HEK293T (cell line): ENCODE data around the gene SIRT5.

Experiments
- CTCF ChIA-PET: fragments of 350-600 bp; formaldehyde crosslinking; extraction: SDS; loops from one replicate; lab custom pipeline; 2021; ENCODE audit warnings: antibody characterized with exemption, inconsistent platforms; lab: Yijun Ruan, JAX
- POLR2A ChIA-PET: fragments of 350-600 bp; formaldehyde crosslinking; extraction: SDS; loops from one replicate; lab custom pipeline; 2020; ENCODE audit warnings: antibody characterized with exemption, inconsistent platforms; lab: Yijun Ruan, JAX
- DNase-seq: peaks from one replicate; pipeline ENCODE4 v3.0.0; 2012; ENCODE audit warnings: mixed read lengths; ENCODE audit errors: extremely low spot score
- ARNT ChIP-seq: fragments of 450-650 bp; IDR thresholded peaks from 2 replicates; pipeline ENCODE4 v1.6.1; 2017; ENCODE audit warnings: mild to moderate bottlenecking
- BHLHE40 ChIP-seq: fragments of 450-650 bp; IDR thresholded peaks from 2 replicates; pipeline ENCODE4 v1.6.1; 2016; ENCODE audit warnings: mild to moderate bottlenecking, moderate library complexity, borderline replicate concordance
- CTBP1 ChIP-seq: fragments of 450-650 bp; IDR thresholded peaks from 2 replicates; pipeline ENCODE4 v1.6.1; 2016; ENCODE audit warnings: borderline replicate concordance
- ELF4 ChIP-seq: fragments of 450-650 bp; IDR thresholded peaks from 2 replicates; pipeline ENCODE4 v1.6.1; 2017; ENCODE audit warnings: antibody characterized with exemption
- FOXA1 ChIP-seq: fragments of 450-650 bp; IDR thresholded peaks from 2 replicates; pipeline ENCODE4 v1.6.1; 2016; ENCODE audit warnings: mild to moderate bottlenecking
- FOXK2 ChIP-seq: fragments of 450-650 bp; IDR thresholded peaks from 2 replicates; pipeline ENCODE4 v1.6.1; 2016; ENCODE audit warnings: mild to moderate bottlenecking
- FOXM1 ChIP-seq: fragments of 450-650 bp; IDR thresholded peaks from 2 replicates; pipeline ENCODE4 v1.6.1; 2017; ENCODE audit warnings: mild to moderate bottlenecking, borderline replicate concordance
- HDGF ChIP-seq: fragments of 450-650 bp; IDR thresholded peaks from 2 replicates; pipeline ENCODE4 v1.6.1; 2017; ENCODE audit warnings: antibody characterized with exemption, borderline replicate concordance
- L3MBTL2 ChIP-seq: fragments of 450-650 bp; conservative IDR thresholded peaks from 2 replicates; pipeline ENCODE4 v1.6.1; 2016; ENCODE audit warnings: mild to moderate bottlenecking
- LEF1 ChIP-seq: fragments of 450-650 bp; IDR thresholded peaks from 2 replicates; pipeline ENCODE4 v1.6.1; 2017; ENCODE audit warnings: mild to moderate bottlenecking, borderline replicate concordance
- NFRKB ChIP-seq: fragments of 450-650 bp; IDR thresholded peaks from 2 replicates; pipeline ENCODE4 v1.6.1; 2016; ENCODE audit warnings: mild to moderate bottlenecking, moderate library complexity
- SP1 ChIP-seq: fragments of 450-650 bp; IDR thresholded peaks from 2 replicates; pipeline ENCODE4 v1.6.1; 2017
- SUZ12 ChIP-seq: fragments of 450-650 bp; IDR thresholded peaks from 2 replicates; pipeline ENCODE4 v1.6.1; 2016; ENCODE audit warnings: mild to moderate bottlenecking
- TARDBP ChIP-seq: fragments of 450-650 bp; IDR thresholded peaks from 2 replicates; pipeline ENCODE4 v1.6.1; 2016
- ZNF384 ChIP-seq: fragments of 450-650 bp; IDR thresholded peaks from 2 replicates; pipeline ENCODE4 v1.6.1; 2016
- TF ChIP-seq, protein P1 (sequence below): fragments of 450-650 bp; IDR thresholded peaks from 2 replicates; pipeline ENCODE4 v1.6.1; 2016

The SIRT5 gene

DNA sequence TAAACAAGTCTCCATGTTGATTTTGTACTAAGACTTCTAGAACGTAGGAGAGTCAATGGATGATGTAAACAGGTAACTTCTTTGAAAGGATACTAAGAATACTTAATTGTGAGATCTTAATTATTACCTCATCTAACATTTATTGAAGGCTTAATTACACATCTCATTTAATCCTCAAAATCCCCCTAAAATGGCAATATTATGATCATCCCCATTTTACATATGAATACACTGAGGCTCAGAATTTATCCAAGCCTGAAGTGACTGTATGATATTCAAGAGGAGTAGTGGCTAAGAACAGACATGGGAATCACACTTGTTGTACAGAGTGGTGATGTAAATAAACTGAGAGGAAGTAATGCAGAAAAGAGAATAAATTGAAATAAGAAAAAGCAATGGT lies 63.6 kb downstream of the SIRT5 start:
- ChIA-PET POLR2A (interaction anchor here (1.1 kb wide), 1 partner anchor 23 kb away, joined by 3 read pairs; the partner anchor contains the start of gene NOL7), CTCF (no interaction called here)
- DNase-seq, result no peak
- no peak for TF ChIP-seq NFRKB
- no peak for TF ChIP-seq ELF4
- TF ChIP-seq FOXM1, result no peak
- TF ChIP-seq SP1, result no peak
- TF ChIP-seq TARDBP, result no peak
- TF ChIP-seq ARNT, result no peak
- no peak for TF ChIP-seq L3MBTL2
- TF ChIP-seq CTBP1, result no peak
- no peak for TF ChIP-seq HDGF
- no peak for TF ChIP-seq SUZ12
- TF ChIP-seq, protein P1, sequence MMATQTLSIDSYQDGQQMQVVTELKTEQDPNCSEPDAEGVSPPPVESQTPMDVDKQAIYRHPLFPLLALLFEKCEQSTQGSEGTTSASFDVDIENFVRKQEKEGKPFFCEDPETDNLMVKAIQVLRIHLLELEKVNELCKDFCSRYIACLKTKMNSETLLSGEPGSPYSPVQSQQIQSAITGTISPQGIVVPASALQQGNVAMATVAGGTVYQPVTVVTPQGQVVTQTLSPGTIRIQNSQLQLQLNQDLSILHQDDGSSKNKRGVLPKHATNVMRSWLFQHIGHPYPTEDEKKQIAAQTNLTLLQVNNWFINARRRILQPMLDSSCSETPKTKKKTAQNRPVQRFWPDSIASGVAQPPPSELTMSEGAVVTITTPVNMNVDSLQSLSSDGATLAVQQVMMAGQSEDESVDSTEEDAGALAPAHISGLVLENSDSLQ, result no peak
- no peak for TF ChIP-seq LEF1
- TF ChIP-seq FOXK2, result no peak
- no peak for TF ChIP-seq ZNF384
- TF ChIP-seq BHLHE40, result no peak
- TF ChIP-seq FOXA1, result no peak

DNA sequence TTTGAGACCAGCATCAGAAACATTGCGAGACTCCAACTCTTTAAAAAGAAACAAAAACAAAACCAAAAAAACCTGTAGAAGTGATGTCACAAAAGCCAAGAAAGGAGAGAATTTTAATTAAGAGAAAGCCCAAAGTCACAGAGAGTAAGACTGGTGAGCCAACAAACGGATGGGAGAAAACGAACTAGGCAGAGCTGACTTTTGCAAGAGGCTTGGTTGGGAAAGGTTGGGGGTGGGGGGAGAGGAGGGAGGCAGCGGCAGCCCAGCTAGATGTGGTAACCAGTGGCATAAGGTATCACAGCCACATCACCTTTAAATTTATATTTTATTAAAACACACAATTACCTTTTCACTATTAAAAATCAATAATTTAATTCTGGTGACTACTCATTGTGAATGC lies 64.2 kb downstream of the SIRT5 start:
- ChIA-PET CTCF (interaction anchor here (0.9 kb wide), 1 partner anchor 14 kb away, joined by 3 read pairs; no protein-coding TSS in a partner anchor), POLR2A (no interaction called here)
- DNase-seq, result no peak
- TF ChIP-seq FOXA1, result no peak
- TF ChIP-seq CTBP1, result no peak
- no peak for TF ChIP-seq ARNT
- TF ChIP-seq HDGF, result no peak
- TF ChIP-seq SUZ12, result no peak
- TF ChIP-seq L3MBTL2, result no peak
- TF ChIP-seq SP1, result no peak
- TF ChIP-seq LEF1, result no peak
- TF ChIP-seq ELF4, result no peak
- TF ChIP-seq ZNF384, result no peak
- TF ChIP-seq TARDBP, result no peak
- TF ChIP-seq FOXK2, result no peak
- TF ChIP-seq, protein P1, result no peak
- TF ChIP-seq NFRKB, result no peak
- TF ChIP-seq BHLHE40, result no peak
- no peak for TF ChIP-seq FOXM1

DNA sequence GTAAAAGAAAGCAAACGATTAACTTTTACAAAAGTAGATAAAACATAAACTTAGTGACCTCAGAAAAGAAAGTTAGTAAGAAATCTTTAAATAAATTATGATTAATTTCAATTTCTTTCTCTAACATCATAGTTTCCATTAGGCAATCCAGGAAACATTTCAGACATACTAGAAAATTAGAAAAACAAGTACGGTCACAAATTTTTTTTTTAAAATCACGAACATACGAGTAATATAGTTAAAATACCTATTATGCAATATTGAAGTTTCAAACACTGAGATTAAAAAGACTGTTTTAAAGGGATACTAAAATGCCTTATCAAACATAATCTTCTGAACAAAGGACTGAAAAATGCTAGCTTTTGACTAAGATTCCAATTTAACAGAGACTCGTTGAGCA lies 66.9 kb downstream of the SIRT5 start:
- POLR2A ChIA-PET, result interaction anchor here (1.5 kb wide), 1 partner anchor 26 kb away, joined by 3 read pairs; the partner anchor contains the start of gene NOL7
- no peak for TF ChIP-seq TARDBP
- TF ChIP-seq, protein P1, result no peak
- no peak for TF ChIP-seq LEF1
- TF ChIP-seq SUZ12, result no peak
- TF ChIP-seq NFRKB, result no peak
- TF ChIP-seq FOXK2, result no peak
- no peak for TF ChIP-seq FOXA1
- TF ChIP-seq BHLHE40, result no peak
- TF ChIP-seq SP1, result no peak
- TF ChIP-seq L3MBTL2, result no peak
- no peak for TF ChIP-seq CTBP1
- TF ChIP-seq FOXM1, result no peak
- no peak for TF ChIP-seq ZNF384
- TF ChIP-seq ELF4, result no peak
- TF ChIP-seq HDGF, result no peak
- no peak for TF ChIP-seq ARNT
- CTCF ChIA-PET, result no interaction called here
- DNase-seq, result no peak

DNA sequence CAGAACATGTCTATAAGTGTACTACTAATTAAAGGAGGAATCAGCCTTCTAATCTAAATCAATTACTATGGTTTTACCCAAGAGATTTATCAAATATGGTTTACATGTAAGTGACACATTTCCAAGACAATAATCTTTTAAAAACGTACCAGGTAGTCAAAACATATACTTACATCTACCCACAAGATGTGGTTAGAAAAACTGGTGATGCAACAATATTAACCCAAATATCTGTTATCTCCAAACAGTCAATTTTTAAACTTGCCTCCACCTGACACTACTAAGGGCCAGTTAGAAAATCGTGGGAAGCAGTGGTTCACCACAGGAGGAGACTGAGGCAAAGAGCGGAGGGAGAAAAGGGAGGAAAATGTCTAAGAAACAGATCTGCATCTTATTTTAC lies 68.7 kb downstream of the SIRT5 start:
- TF ChIP-seq SUZ12 (no peak), FOXK2 (no peak), ARNT (no peak)
- POLR2A ChIA-PET, result no interaction called here
- CTCF ChIA-PET, result no interaction called here
- DNase-seq, result no peak

DNA sequence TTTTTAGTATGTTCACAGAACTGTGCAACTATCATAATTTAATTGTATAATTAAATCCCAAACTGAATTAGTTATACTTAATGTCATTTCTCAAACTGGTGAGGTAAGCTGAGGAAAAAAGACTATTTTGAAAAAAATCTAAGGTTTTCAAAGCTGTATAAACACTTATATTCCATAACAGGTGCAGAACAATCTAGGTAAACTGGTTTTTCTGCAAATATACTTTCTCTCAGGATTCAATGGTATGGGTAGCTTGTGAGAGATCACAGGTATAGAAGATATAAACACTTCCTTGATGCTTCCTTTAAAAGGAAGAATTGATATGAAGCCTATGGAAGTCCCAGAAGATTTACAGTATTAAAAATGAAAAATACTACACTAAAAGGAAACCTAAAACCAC lies 74.4 kb downstream of the SIRT5 start:
- ChIA-PET CTCF (no interaction called here), POLR2A (no interaction called here)
- no peak for DNase-seq
- TF ChIP-seq FOXM1 (no peak), FOXA1 (no peak), LEF1 (no peak), CTBP1 (no peak)

DNA sequence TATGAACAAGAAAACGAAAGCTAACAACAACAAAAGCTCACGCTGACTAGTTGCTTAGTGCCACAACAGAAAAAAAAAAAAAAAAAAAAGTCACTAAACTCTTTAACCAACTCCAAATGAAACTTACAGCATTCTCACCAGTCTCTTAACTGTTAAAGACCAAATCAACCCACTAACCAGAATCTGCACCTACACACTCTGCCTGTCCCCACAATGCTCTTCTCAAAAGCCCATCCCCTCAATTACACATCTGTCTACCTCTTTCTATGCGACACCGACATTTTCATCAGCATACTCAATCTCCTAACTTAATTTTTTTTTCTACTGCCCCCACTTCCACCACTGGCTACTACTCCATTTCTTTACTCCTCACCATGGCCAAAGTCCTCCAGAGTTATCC lies 75.0 kb downstream of the SIRT5 start:
- ChIA-PET CTCF (no interaction called here), POLR2A (no interaction called here)
- TF ChIP-seq LEF1, result no peak
- TF ChIP-seq FOXA1, result no peak
- TF ChIP-seq, protein P1, result no peak
- no peak for TF ChIP-seq FOXM1
- TF ChIP-seq ZNF384, result no peak
- no peak for TF ChIP-seq NFRKB
- TF ChIP-seq BHLHE40, result no peak
- TF ChIP-seq TARDBP, result no peak
- no peak for TF ChIP-seq HDGF
- no peak for TF ChIP-seq SUZ12
- no peak for TF ChIP-seq ELF4
- TF ChIP-seq ARNT, result no peak
- no peak for DNase-seq
